DND-41 (cell line): ENCODE results near the gene PRKAR1B.

Experiments
- ATAC-seq: fragments of 200-7000 bp; cut with Tn5 transposase; 3 replicates; pipeline ENCODE4 v1.9.1; 2021; ENCODE audit warnings: low read depth; ENCODE audit not compliant: insufficient read depth
- DNase-seq: peaks from one replicate; pipeline ENCODE4 v3.0.0-alpha.2; 2020
- H2AFZ ChIP-seq: 2 replicates; pipeline ENCODE4 v1.6.0; 2012; ENCODE audit warnings: low read depth, low read length
- H3K27ac ChIP-seq: 2 replicates; pipeline ENCODE4 v1.5.1; 2012; ENCODE audit warnings: low read length, inconsistent platforms
- H3K27me3 ChIP-seq: fragments of 200-600 bp; sonication (generic); 2 replicates; pipeline ENCODE4 v1.6.0; 2012; ENCODE audit warnings: low read length, mild to moderate bottlenecking, inconsistent platforms; ENCODE audit not compliant: insufficient read depth, poor library complexity
- H3K36me3 ChIP-seq: 2 replicates; pipeline ENCODE4 v1.5.1; 2012; ENCODE audit warnings: low read length, inconsistent platforms; ENCODE audit not compliant: insufficient read depth
- H3K4me1 ChIP-seq: 2 replicates; pipeline ENCODE4 v1.5.1; 2012; ENCODE audit warnings: mild to moderate bottlenecking, low read length; ENCODE audit not compliant: insufficient read depth
- H3K4me2 ChIP-seq: 2 replicates; pipeline ENCODE4 v1.6.0; 2012; ENCODE audit warnings: mild to moderate bottlenecking, moderate library complexity, low read length, inconsistent platforms; ENCODE audit not compliant: insufficient read depth
- H3K4me3 ChIP-seq, 2 experiments: fragments of 200-600 bp in 1 of 2; shearing (Covaris generic) in 1 of 2; 2 replicates each; pipeline ENCODE4 v1.5.1; 2012 to 2016; ENCODE audit warnings: inconsistent platforms in 2 of 2, low read length in 2 of 2, mild to moderate bottlenecking in 2 of 2, low read depth in 1 of 2, moderate library complexity in 1 of 2
- H3K79me2 ChIP-seq: 2 replicates; pipeline ENCODE4 v1.6.0; 2012; ENCODE audit warnings: low read length, inconsistent platforms; ENCODE audit not compliant: insufficient read depth
- H3K9ac ChIP-seq: 2 replicates; pipeline ENCODE4 v1.6.0; 2012; ENCODE audit warnings: low read depth, mild to moderate bottlenecking, inconsistent platforms, low read length, moderate library complexity
- H3K9me3 ChIP-seq: 2 replicates; pipeline ENCODE4 v1.5.1; 2012; ENCODE audit warnings: low read length, moderate library complexity, mild to moderate bottlenecking, inconsistent platforms; ENCODE audit not compliant: insufficient read depth, severe bottlenecking
- H4K20me1 ChIP-seq: 2 replicates; pipeline ENCODE4 v1.6.0; 2012; ENCODE audit warnings: low read length; ENCODE audit not compliant: insufficient read depth
- CTCF ChIP-seq: IDR thresholded peaks from 2 replicates; pipeline ENCODE4 v1.5.1; 2012; ENCODE audit warnings: borderline replicate concordance, low read length, moderate library complexity, mild to moderate bottlenecking; ENCODE audit not compliant: poor library complexity, severe bottlenecking; ENCODE audit errors: extremely low read depth
- EZH2 ChIP-seq: IDR thresholded peaks from 3 replicates; pipeline ENCODE4 v1.6.1; 2012; ENCODE audit warnings: borderline replicate concordance, low read depth, mild to moderate bottlenecking, moderate library complexity, low read length, inconsistent platforms; ENCODE audit not compliant: severe bottlenecking

PRKAR1B gene

DNA sequence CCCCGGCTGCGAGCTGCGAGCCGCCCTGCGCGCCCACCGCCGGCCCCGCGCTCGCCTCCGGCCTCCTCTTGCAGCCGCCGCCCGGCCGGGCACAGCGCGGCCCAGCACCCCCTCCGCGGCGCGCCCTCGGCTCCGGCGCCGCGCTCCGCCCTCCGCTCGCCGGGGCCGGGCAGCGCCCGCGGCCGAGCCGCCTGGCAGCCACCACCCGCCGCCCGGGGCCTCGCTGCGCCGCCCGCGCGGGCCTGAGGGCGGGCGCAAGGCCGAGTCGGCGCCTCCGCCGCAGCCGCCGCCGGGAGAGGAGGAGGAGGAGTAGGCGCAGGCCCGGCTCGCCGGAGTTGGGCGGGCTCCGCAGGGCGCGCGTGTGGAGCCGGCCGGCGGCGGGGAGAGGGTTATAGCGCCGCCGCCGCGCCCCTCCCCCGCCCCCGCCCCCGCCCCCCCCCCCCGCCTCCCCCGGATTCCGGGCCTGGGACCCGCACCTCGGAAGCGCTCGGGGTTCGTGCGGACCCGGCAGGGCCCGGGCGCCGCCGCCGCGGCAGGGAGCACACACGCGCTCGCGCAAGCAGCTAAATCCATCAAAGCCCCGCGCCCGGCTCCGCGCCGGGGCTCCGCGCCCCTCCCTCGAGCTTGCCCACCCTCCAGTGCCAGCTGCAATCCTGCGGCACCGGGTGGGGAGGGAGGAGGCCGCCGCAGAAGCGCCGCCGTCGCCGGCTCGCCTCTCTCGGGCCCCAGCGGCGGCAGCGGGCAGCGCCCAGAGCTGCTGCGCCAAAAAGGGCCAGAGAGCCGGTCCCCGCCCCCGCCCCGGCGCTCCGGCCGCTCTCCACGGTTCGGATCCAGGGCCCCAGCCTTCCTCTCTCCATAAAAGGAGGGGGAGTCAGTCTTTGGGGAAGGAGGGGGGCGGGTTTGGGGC is 207.3 kb downstream of the PRKAR1B start, which contains the start of gene PDGFA:
PDGFA (minus strand) TSS at position 363 of the 907 bp plus-strand sequence. CDS start 845 bp downstream, outside the sequence.
- Histone ChIP-seq H3K4me3 (peak within 1 kb of the TSS; percentile 98 to 100), H3K27me3 (peaks cover 21% of the 10 kb centered on the region), H2AFZ (peak within 1 kb of the TSS; percentile 76), H4K20me1 (peaks cover 41% of the 10 kb centered on the region), H3K27ac (peak within 1 kb of the TSS; percentile 82), H3K4me2 (peak within 1 kb of the TSS; percentile 95), H3K79me2 (peaks cover 44% of the 10 kb centered on the region), H3K36me3 (peaks cover 6% of the 10 kb centered on the region), H3K4me1 (peaks cover 54% of the 10 kb centered on the region), H3K9ac (peak within 1 kb of the TSS; percentile 92), H3K9me3 (no peaks in the 10 kb centered on the region)
- peak; percentile 57 for ATAC-seq
- TF ChIP-seq CTCF (peak; percentile 33), EZH2 (no peak)
- peak; percentile 84 for DNase-seq

DNA sequence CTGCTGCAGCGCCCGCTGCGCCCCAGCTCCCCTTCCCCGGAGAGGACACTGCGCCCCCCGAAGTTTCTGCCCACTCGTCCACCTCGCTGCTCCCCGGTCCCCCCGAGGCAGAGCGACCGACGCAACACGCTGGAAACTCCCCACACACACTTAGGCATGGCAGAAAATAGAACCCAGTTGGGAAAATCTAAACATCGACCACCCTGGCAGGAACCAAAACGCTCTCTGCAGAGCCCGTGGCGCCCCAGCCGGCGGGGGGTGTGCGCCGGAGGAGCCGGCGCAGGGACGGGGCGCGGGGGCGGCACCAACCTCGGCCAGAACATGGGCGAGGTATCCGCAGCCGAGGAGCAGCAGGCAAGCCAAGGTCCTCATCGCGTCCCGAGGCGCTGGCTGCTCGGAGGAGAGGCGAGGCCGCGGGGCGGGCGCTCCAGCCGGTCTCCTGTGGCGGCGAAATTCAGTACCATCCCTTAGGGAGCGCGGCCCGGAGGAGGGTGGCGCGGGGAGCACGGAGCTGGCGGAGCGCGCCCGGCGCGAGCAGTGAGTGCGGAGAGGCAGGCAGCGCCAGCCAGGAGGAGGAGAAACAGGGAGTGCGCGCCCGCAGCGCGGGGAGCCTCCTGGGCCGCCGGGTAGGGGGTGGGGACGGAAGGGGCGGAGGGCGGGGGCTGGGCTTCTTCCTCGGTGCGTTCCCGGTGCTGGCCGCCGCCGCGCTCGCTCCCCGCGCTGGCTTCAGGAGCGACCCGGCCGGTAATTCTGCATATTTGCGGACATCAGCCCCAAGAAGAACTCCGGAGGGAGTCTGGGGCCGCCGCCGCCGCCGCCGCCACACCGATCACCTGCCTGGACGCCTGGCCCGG is 208.2 kb downstream of the PRKAR1B start:
- Histone ChIP-seq H4K20me1 (peaks cover 50% of the 10 kb centered on the region), H3K4me2 (peak overlapping the region; percentile 95), H3K79me2 (peaks cover 53% of the 10 kb centered on the region), H2AFZ (peak overlapping the region; percentile 76), H3K4me3 (peak overlapping the region; percentile 98 to 100), H3K27ac (peak overlapping the region; percentile 82), H3K27me3 (peaks cover 21% of the 10 kb centered on the region), H3K9ac (peak overlapping the region; percentile 92), H3K4me1 (peaks cover 56% of the 10 kb centered on the region), H3K36me3 (peaks cover 15% of the 10 kb centered on the region), H3K9me3 (no peaks in the 10 kb centered on the region)
- ATAC-seq, result peak; percentile 72
- TF ChIP-seq CTCF (peak; percentile 4), EZH2 (no peak)
- DNase-seq, result peak; percentile 85

GRCh38 chr7:517774-518629 is 209.1 kb downstream of the PRKAR1B start:
- ATAC-seq (peak; percentile 17), DNase-seq (peak; percentile 55)
- Histone ChIP-seq H3K4me1 (peaks cover 56% of the 10 kb centered on the region), H2AFZ (peak overlapping the region; percentile 52), H3K9ac (peak overlapping the region; percentile 92), H3K9me3 (no peaks in the 10 kb centered on the region), H3K4me2 (peak overlapping the region; percentile 95), H3K27me3 (peaks cover 21% of the 10 kb centered on the region), H3K4me3 (peak overlapping the region; percentile 98 to 100), H3K79me2 (peaks cover 61% of the 10 kb centered on the region), H3K36me3 (peaks cover 19% of the 10 kb centered on the region), H4K20me1 (peaks cover 53% of the 10 kb centered on the region), H3K27ac (peak overlapping the region; percentile 82)
- TF ChIP-seq EZH2, result peak; percentile 40
- no peak for TF ChIP-seq CTCF
